H1 (cell line): ENCODE results near the gene IARS2. TPM values are rescaled to one million over a fixed set of nuclear protein-coding genes. Genes with fewer than 3 reads are reported as not detected.

ENCODE experiments used
- BCL11A ChIP-seq, 2 experiments: IDR thresholded peaks; one replicate each; pipeline ENCODE4 v1.6.1; 2011; ENCODE audit warnings: low read depth in 2 of 2, low read length in 2 of 2, mild to moderate bottlenecking in 2 of 2
- CHD7 ChIP-seq: fragments of 300-600 bp; sonication (generic); IDR thresholded peaks from 2 replicates; pipeline ENCODE4 v1.7.1; 2012; ENCODE audit warnings: low read length, moderate library complexity, mild to moderate bottlenecking, inconsistent platforms; ENCODE audit not compliant: insufficient replicate concordance
- GABPA ChIP-seq: IDR thresholded peaks from 2 replicates; pipeline ENCODE4 v1.6.1; 2011; ENCODE audit warnings: mild to moderate bottlenecking, low read length, moderate library complexity, borderline replicate concordance; ENCODE audit not compliant: insufficient read depth
- JUND ChIP-seq: IDR thresholded peaks from 2 replicates; pipeline ENCODE4 v1.6.1; 2011; ENCODE audit warnings: mild to moderate bottlenecking, improper control_type of control experiment, low read length
- polyA plus RNA-seq, 7 experiments: library from polyadenylated mRNA; depleted of rRNA in 3 of 7; stranded (reverse) in 5 of 7; unstranded in 2 of 7; fragments of >200 nt in 5 of 7; fragments of 200-250 nt in 2 of 7; gene quantifications; 1 replicate in 5 of 7; 2 replicates in 1 of 7; 4 replicates in 1 of 7; pipeline versions ENCODE4 v1.2.1 to v1.2.3, GENCODE V29; 2011 to 2013; ENCODE audit warnings: missing spikeins in 2 of 7, mixed read lengths in 2 of 7
- total RNA-seq: library from RNA; stranded (reverse); fragmentation: NEBNext Ultra II Directional; extraction: Animal tissue kit (Norgen Biotek cat#: 25700); gene quantifications from 2 replicates; pipeline ENCODE4 v1.2.1, GENCODE V29; 2021

IARS2 gene
- total and polyA plus RNA-seq, 2 of the 8 experiments (the other 6 are each of a cell fraction or from before 2014, with no cell fraction given), result 15.0 to 69.8 TPM

GRCh38 chr1:220164517-220164916 lies 70.6 kb downstream of the IARS2 start (continued):
- TF ChIP-seq CHD7 (no peak), JUND (no peak), BCL11A (IDR thresholded peaks at IDR 0.05; ENCODE audit: low read depth in 2 of 2, low read length in 2 of 2) (no peak), GABPA (no peak)
